Mammary epithelial cell (primary cell): ENCODE results near the gene FERMT1.

Source experiments
- CTCF ChIP-seq, 2 donors: IDR thresholded peaks in 1 of 2; conservative IDR thresholded peaks in 1 of 2; 2 replicates each; pipeline ENCODE4 v1.5.1; 2011 to 2012; ENCODE audit warnings: inconsistent platforms in 2 of 2, low read length in 2 of 2, mild to moderate bottlenecking in 2 of 2, control low read depth in 1 of 2, low read depth in 1 of 2; ENCODE audit not compliant: insufficient read depth in 1 of 2; ENCODE audit errors: extremely low read depth in 1 of 2
- EZH2 ChIP-seq: IDR thresholded peaks from 2 replicates; pipeline ENCODE4 v1.6.1; 2012; ENCODE audit warnings: low read length, inconsistent platforms, borderline replicate concordance

GRCh38 chr20:6121504-6121903 lies 1.3 kb downstream of the FERMT1 start:
- TF ChIP-seq CTCF (conservative IDR thresholded peaks at IDR 0.05 in 1 of 2, IDR thresholded peaks at IDR 0.05 in 1 of 2; ENCODE audit: extremely low read depth in 1 of 2, insufficient read depth in 1 of 2, low read depth in 1 of 2, low read length in 2 of 2) (no peak), EZH2 (no peak)
